GM10266 (cell line): ENCODE measurements around the gene NIBAN1.

ENCODE experiments used
- DNase-seq: peaks from one replicate; pipeline ENCODE4 v3.0.0; 2012; ENCODE audit errors: extremely low spot score
- CTCF ChIP-seq: IDR thresholded peaks from 2 replicates; pipeline ENCODE4 v1.5.1; 2012; ENCODE audit warnings: mild to moderate bottlenecking, low read depth; ENCODE audit not compliant: control insufficient read depth, insufficient read depth; ENCODE audit errors: missing control alignments

NIBAN1 gene

GRCh38 chr1:184972315-184973055, 1.8 kb downstream of the NIBAN1 start:
- no peak for TF ChIP-seq CTCF
- DNase-seq: no peak

DNA sequence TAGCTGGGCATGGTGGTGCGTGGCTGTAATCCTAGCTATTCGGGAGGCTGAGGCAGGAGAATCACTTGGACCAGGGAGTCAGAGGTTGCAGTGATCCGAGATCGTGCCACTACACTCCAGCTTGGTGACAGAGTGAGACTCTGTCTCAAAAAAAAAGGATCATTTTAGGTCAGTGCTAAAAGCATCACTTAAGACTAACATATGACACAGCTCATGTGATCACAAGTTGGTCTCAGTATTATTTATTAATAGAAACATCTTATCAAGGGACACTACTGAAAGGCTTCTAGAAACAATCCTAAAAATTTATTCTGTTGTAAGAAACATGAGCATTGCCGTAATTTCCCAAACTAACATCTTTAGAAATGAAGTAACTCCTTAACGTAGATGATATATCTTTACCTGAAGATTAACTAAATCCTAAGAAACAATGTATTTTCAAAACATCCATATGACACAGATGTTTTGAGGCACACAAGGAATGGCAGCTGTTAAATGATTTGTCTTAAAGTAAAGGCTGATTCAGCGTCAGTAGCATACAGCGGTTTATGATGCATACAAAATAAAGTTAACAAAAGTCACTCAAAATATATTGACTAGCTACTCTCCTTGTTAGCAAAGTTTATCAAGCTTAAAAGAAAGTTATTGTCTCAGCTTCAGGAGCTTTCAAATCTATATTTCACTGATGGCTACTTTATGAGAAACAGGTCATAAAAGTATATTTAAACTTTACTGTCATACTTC, 2.6 kb downstream of the NIBAN1 start:
- no peak for TF ChIP-seq CTCF

DNA sequence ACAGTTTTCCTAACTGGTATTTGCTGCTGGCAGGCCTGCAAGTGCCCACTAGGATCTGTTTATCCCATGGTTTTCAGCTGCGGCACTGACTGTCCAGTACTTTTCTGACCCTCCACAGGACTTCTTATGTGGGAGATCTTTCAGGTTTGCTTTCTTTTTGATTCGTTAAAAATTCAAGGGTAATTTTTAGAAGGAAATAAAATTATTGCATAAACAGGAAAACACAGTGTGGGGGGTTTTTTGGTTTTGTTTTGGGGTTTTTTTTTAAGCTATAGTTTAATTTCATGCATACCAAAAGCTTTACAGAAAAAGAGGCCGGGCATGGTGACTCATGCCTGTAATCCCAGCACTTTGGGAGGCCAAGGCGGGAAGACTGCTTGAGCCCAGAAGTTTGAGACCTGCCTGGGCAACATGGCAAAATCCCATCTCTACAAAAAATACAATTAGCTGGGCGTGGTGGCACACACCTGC, 3.6 kb downstream of the NIBAN1 start:
- no peak for DNase-seq
- TF ChIP-seq CTCF: no peak

More for the DNA sequence above, 2.6 kb downstream of the NIBAN1 start:
- DNase-seq: no peak

DNA sequence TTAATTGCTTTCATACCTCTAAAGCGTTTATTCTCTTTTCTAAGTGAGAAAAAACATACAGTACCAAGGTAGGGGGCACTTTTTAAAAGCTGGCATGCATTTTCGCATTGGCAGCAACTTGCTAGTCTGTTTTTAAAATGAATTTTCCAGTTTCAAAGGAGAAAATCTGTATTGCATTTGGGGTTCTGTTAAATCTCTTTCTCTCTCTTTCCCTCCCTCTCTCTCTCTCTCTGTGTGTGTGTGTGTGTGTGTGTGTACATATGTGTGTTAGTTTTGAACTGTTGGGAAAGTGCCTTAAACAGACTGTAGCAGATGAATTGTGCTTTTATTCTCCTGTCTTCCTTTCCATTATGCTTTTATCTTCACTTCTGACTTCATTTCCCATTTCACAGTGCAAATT, 7.3 kb downstream of the NIBAN1 start:
- DNase-seq: no peak
- no peak for TF ChIP-seq CTCF

DNA sequence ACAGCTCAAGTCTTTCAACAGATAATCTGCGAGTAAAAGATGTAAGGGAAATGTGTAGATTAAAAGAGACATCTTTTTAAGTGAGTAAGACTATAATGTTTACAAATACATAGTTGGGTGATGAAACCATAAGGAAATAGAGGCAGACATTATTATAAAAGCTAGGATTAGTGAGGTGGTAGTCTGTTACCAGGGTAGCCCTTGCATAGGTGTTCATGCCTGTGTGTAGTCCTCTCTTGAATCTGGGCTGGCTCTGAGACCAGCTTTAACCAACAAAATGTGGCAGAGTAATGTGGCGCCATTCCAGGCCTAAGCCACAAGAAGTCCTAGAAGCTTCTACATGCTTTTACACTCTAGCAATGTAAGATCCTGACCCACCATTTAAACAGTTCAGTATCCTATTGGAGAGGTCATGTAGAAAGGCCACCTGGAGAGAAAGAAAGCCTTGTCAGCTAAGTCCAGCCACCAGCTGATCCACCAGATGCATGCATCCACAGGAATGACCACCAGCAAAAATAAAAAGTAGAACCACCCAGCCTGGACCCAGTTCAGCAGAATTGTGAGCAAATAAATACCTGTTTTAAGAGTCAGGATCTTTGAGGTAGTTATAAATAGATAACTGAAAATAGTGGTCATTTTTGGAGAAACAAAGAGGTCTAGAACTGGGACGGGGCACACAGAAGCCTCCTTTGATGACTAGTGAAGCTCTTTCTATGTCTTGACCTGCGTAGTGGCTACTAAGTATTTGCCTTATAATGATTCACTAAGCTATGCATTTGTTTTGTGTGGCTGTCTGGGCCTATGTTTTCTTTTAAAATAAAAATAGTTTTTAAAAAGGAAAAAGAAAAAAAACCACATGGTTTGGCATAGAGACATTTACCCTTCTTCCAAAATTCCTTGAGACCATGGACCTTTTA, 8.1 kb downstream of the NIBAN1 start:
- no peak for TF ChIP-seq CTCF
- DNase-seq: no peak

DNA sequence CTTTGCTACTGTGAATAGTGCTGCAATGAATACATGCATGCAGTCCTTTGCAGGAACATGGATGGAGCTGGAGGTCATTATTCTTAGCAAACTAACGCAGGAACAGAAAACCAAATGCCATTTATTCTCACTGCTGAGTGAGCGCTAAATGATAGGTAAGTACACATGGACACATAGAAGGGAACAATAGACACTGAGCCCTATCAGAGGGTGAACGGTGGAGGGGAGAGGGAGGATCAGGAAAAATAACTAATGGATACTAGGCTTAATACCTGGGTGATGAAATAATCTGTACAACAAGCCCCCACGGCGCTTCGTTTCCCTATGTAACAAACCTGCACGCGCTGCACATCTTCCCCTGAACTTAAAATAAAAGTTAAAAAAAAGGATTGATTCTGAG, 8.9 kb downstream of the NIBAN1 start:
- TF ChIP-seq CTCF: no peak
- no peak for DNase-seq
